T-cell (primary cell): Measurements from ENCODE around the gene STK16. TPM values are rescaled to one million over a fixed set of nuclear protein-coding genes. Genes with fewer than 3 reads are reported as not detected.

ENCODE experiments used
- ATAC-seq, 4 experiments: fragments of 200-7000 bp in 3 of 4; fragments of 150-1000 bp in 1 of 4; cut with Tn5 transposase; replicated peaks in 1 of 4; 1 replicate in 3 of 4; 2 replicates in 1 of 4; pipeline ENCODE4 v1.10.0; 2021; ENCODE audit warnings: moderate library complexity in 3 of 4, mild to moderate bottlenecking in 2 of 4, moderate number of reproducible peaks in 1 of 4
- CTCF ChIA-PET, 2 donors: fragments of 300-600 bp; sonication (Branson Sonifier 250); formaldehyde crosslinking; loops; one replicate each; lab custom pipeline; 2022; ENCODE audit warnings: antibody characterized with exemption in 2 of 2; lab: Charles Lee
- POLR2A ChIA-PET, 2 donors: fragments of 300-600 bp; sonication (Branson Sonifier 250); formaldehyde crosslinking; loops; one replicate each; lab custom pipeline; 2022; ENCODE audit warnings: antibody characterized with exemption in 2 of 2; lab: Charles Lee
- DNase-seq, 35 experiments: peaks; one replicate each; pipeline versions ENCODE4 v3.0.0 to v3.0.0-alpha.2; 2013 to 2023
- H3K27ac ChIP-seq: one replicate; pipeline ENCODE4 v1.5.1; 2013; ENCODE audit warnings: low read length
- H3K27me3 ChIP-seq, 2 experiments: replicated peaks in 1 of 2; 1 replicate in 1 of 2; 2 replicates in 1 of 2; pipeline versions ENCODE4 v1.6.1 to v1.7.0; 2013; ENCODE audit warnings: low read length in 1 of 2, mixed read lengths in 1 of 2; ENCODE audit not compliant: control insufficient read depth in 2 of 2, insufficient read depth in 2 of 2; ENCODE audit errors: extremely low read depth in 1 of 2
- H3K36me3 ChIP-seq, 2 donors: 1 replicate in 1 of 2; 2 replicates in 1 of 2; pipeline versions ENCODE4 v1.6.1 to v1.7.0; 2013; ENCODE audit warnings: low read length in 1 of 2; ENCODE audit not compliant: control insufficient read depth in 2 of 2, insufficient read depth in 1 of 2; ENCODE audit errors: extremely low read depth in 1 of 2
- H3K4me1 ChIP-seq, 2 experiments: 1 replicate in 1 of 2; 2 replicates in 1 of 2; pipeline versions ENCODE4 v1.6.1 to v1.7.0; 2013; ENCODE audit warnings: low read length in 2 of 2, mixed read lengths in 1 of 2; ENCODE audit not compliant: insufficient read depth in 2 of 2, control insufficient read depth in 1 of 2; ENCODE audit errors: extremely low read depth in 1 of 2
- H3K4me3 ChIP-seq, 2 donors: 1 replicate in 1 of 2; 2 replicates in 1 of 2; pipeline versions ENCODE4 v1.5.1 to v1.7.0; 2013; ENCODE audit warnings: mild to moderate bottlenecking in 2 of 2, low read length in 1 of 2, moderate library complexity in 1 of 2; ENCODE audit not compliant: control insufficient read depth in 1 of 2; ENCODE audit errors: extremely low read depth in 1 of 2
- H3K9me3 ChIP-seq: 2 replicates; pipeline ENCODE4 v1.7.0; 2013
- H3K27ac Mint-ChIP-seq, 2 donors: one replicate each; pipeline ENCODE4 v1.8.0; 2020 to 2021; ENCODE audit warnings: mild to moderate bottlenecking in 2 of 2, mixed read lengths in 2 of 2
- H3K27me3 Mint-ChIP-seq, 2 donors: one replicate each; pipeline ENCODE4 v1.8.0; 2021 to 2022; ENCODE audit warnings: mixed read lengths in 2 of 2
- H3K36me3 Mint-ChIP-seq: one replicate; pipeline ENCODE4 v1.8.0; 2021; ENCODE audit warnings: mixed read lengths
- H3K4me1 Mint-ChIP-seq, 3 donors: one replicate each; pipeline ENCODE4 v1.8.0; 2020 to 2022; ENCODE audit warnings: mixed read lengths in 3 of 3, mild to moderate bottlenecking in 1 of 3
- H3K4me3 Mint-ChIP-seq, 3 donors: one replicate each; pipeline ENCODE4 v1.8.0; 2020 to 2022; ENCODE audit warnings: mild to moderate bottlenecking in 3 of 3, mixed read lengths in 3 of 3, moderate library complexity in 3 of 3
- H3K9me3 Mint-ChIP-seq, 3 donors: one replicate each; pipeline ENCODE4 v1.8.0; 2020 to 2022; ENCODE audit warnings: mixed read lengths in 3 of 3
- WGBS: methylation state at CpG from one replicate; pipeline ENCODE4 v1.1.5; 2013; ENCODE audit warnings: missing lambda C conversion rate; ENCODE audit not compliant: insufficient coverage; 5-methylcytosine and 5-hydroxymethylcytosine counted together
- total RNA-seq, 35 experiments: library from RNA in 6 of 35; stranded (reverse) in 6 of 35; fragments of 120-200 nt in 1 of 35; gene quantifications; one replicate each; pipeline versions ENCODE4 v1.2.1 to v1.2.4 and lab custom pipeline; 2013 to 2026

Gene STK16
- total RNA-seq, 5 donors from 2014 or later (not counting 1 experiment from before 2014, with no cell fraction given) = 19.3 to 26.6 (median 21.3) TPM

DNA sequence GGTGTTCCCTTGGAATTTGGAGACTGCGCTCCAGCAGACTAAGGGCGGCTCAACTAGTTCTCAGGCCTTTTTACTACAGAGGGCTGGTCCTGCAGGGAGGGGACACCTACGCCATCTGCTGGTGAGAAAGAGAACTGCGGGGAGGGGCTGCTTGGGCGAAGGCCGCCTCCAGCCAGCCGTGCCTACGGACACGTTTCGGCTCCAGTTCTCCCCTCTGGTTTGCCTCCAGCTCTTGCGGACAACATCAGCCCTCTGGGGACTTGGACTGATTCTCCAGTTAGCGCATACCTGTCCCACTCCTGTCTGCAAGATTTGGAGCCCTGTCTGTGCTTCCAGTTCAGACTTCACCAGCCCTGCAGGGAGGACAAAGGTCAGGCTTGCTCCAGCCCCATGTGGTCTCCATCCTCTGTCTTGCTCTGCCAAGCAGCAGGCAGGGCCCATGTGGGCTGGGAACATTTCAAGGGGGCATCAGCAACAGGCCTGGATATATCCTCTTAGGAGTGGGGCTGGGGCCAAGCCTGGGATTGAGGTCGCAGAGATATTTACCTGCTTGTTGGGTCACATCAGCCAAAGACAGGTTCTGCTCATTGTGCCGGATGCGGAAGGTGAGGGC, 53.6 kb downstream of the STK16 start:
- Histone ChIP-seq H3K4me3 (no peak overlapping the region), H3K27me3 (peaks cover 8 to 62% of the 10 kb centered on the region in 2 experiments), H3K4me1 (peaks cover 3 to 39% of the 10 kb centered on the region in 2 experiments), H3K36me3 (no peaks in the 10 kb centered on the region), H3K27ac (no peak overlapping the region), H3K9me3 (no peaks in the 10 kb centered on the region)
- Mint-ChIP-seq H3K4me1 (peaks cover 26 to 34% (median 32%) of the 10 kb centered on the region in 3 donors), H3K9me3 (no peaks in the 10 kb centered on the region), H3K27ac (no peak overlapping the region), H3K36me3 (no peaks in the 10 kb centered on the region), H3K4me3 (no peak overlapping the region), H3K27me3 (peaks cover 14 to 30% of the 10 kb centered on the region in 2 donors)
- ChIA-PET CTCF (interaction anchor here in 1 of 2 donors (0.5 to 11.0 kb wide), 4 partner anchors 18 to 288 kb away, joined by 3 to 116 read pairs (median 4); partner anchors contain the start of gene DNAJB2), POLR2A (interaction anchor here in 1 of 2 donors (0.5 kb wide), 1 partner anchor 213 kb away, joined by 12 read pairs; no protein-coding TSS in a partner anchor)
- ATAC-seq (peak; percentile 50 to 57 (median 54)), DNase-seq (peak; percentile 56 to 91 (median 80))
- WGBS = 16% methylated on average over 10 of the region's 15 CpGs

DNA sequence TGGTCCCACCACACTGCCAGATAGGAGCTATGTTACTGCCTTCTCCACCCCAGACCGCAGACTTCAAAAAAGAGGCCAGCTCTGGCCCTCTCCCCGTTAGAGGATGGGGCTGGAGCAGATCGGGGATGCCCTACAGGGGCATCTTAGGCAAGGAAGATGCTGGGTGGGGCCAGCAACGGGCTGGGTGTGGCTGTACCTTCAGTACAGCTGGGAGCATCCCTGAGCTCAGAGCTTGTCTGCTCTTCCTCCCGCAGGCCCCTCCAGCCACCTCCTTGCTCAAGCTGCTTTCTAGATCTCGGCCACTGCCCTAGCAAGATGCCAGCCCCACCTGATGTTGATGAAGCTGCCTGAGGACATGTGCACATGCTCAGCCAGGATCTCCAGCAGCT, 54.1 kb downstream of the STK16 start:
- DNase-seq = no peak
- Mint-ChIP-seq H3K4me3 (no peak overlapping the region), H3K27ac (no peak overlapping the region), H3K9me3 (no peaks in the 10 kb centered on the region), H3K36me3 (no peaks in the 10 kb centered on the region), H3K27me3 (peaks cover 14 to 32% of the 10 kb centered on the region in 2 donors), H3K4me1 (peaks cover 26 to 29% (median 27%) of the 10 kb centered on the region in 3 donors)
- no peak overlapping the region for H3K4me3 ChIP-seq
- H3K4me1 ChIP-seq = peaks cover 3 to 35% of the 10 kb centered on the region in 2 experiments
- peaks cover 10 to 62% of the 10 kb centered on the region in 2 experiments for H3K27me3 ChIP-seq
- H3K9me3 ChIP-seq = no peaks in the 10 kb centered on the region
- POLR2A ChIA-PET = interaction anchor here in 1 of 2 donors (0.5 kb wide), 1 partner anchor 212 kb away, joined by 12 read pairs; no protein-coding TSS in a partner anchor
- no peak for ATAC-seq
- H3K36me3 ChIP-seq = no peaks in the 10 kb centered on the region
- no peak overlapping the region for H3K27ac ChIP-seq
- WGBS = 59% methylated on average over 3 of the region's 6 CpGs
- CTCF ChIA-PET = interaction anchor here (1.1 to 11.0 kb wide), 3 partner anchors 19 to 145 kb away, joined by 3 to 116 read pairs (median 6); partner anchors contain the start of gene DNAJB2 (in 1 of the 2)

Other genes starting within 250 kb of the STK16 start
- under 1 TPM in 1 of 5 donors, not detected in 4; 0.16 TPM for gene CFAP65, start 204.0 kb upstream of the STK16 start, total RNA-seq
- under 1 TPM in 2 of 5 donors, not detected in 3; 0.12 to 0.28 TPM for gene IHH, start 184.6 kb upstream of the STK16 start, total RNA-seq
- 10 to 100 TPM; 17.3 to 21.1 (median 18.2) TPM for gene NHEJ1, start 84.7 kb upstream of the STK16 start, total RNA-seq
- gene SLC23A3, start 75.5 kb upstream of the STK16 start, total RNA-seq = 1 to 10 TPM in 3 of 5 donors, under 1 TPM in 2; 0.54 to 8.7 (median 5.1) TPM
- gene CNPPD1, start 68.6 kb upstream of the STK16 start, total RNA-seq = 10 to 100 TPM; 49.2 to 89.5 (median 83.2) TPM
- 100 to 1,000 TPM in 3 of 5 donors, 10 to 100 TPM in 2; 85.2 to 131 (median 109) TPM for gene RETREG2, start 67.2 kb upstream of the STK16 start, total RNA-seq
- gene ZFAND2B, start 38.7 kb upstream of the STK16 start, total RNA-seq = 10 to 100 TPM; 61.7 to 91.6 (median 85.6) TPM
- gene ABCB6, start 26.5 kb upstream of the STK16 start, total RNA-seq = 10 to 100 TPM in 3 of 5 donors, 1 to 10 TPM in 2; 4.1 to 16.5 (median 13.0) TPM
- gene ATG9A, start 15.8 kb upstream of the STK16 start, total RNA-seq = 10 to 100 TPM; 52.5 to 72.9 (median 57.6) TPM
- 100 to 1,000 TPM; 119 to 220 (median 194) TPM for gene ANKZF1, start 15.7 kb upstream of the STK16 start, total RNA-seq
- 1 to 10 TPM; 1.1 to 3.0 (median 1.8) TPM for gene GLB1L, start within 50 bp of the STK16 start, total RNA-seq
- gene TUBA4B, start 7.8 kb downstream of the STK16 start, total RNA-seq = not detected
- 100 to 1,000 TPM; 108 to 196 (median 121) TPM for gene TUBA4A, start 8.4 kb downstream of the STK16 start, total RNA-seq
- 100 to 1,000 TPM in 2 of 5 donors, 10 to 100 TPM in 3; 83.0 to 150 (median 91.8) TPM for gene DNAJB2, start 33.9 kb downstream of the STK16 start, total RNA-seq
- gene PTPRN, start 63.9 kb downstream of the STK16 start, total RNA-seq = under 1 TPM in 1 of 5 donors, not detected in 4; 0.63 TPM
- not detected for gene RESP18, start 87.3 kb downstream of the STK16 start, total RNA-seq
- gene DNPEP, start 142.4 kb downstream of the STK16 start, total RNA-seq = 10 to 100 TPM; 73.5 to 88.8 (median 85.4) TPM
- 1 to 10 TPM in 2 of 5 donors, under 1 TPM in 1, not detected in 2; 0.98 to 1.3 (median 1.3) TPM for gene DES, start 172.9 kb downstream of the STK16 start, total RNA-seq
- 10 to 100 TPM; 13.8 to 23.9 (median 18.9) TPM for gene SPEG, start 189.4 kb downstream of the STK16 start, total RNA-seq